ENCODE data around the gene HMGN3. TPM values are rescaled to one million over a fixed set of nuclear protein-coding genes. Genes with fewer than 3 reads are reported as not detected.

The HMGN3 gene
- total RNA-seq, 1 donor from 2014 or later = 148 TPM

- intact Hi-C loops (cut with DNase I) = no loop called here
- DNase-seq = no peak
These were observed 4.4 kb upstream of the HMGN3 start for GRCh38 chr6:79238919-79239318.

GRCh38 chr6:79236711-79237110, 2.2 kb upstream of the HMGN3 start:
- ATAC-seq (ENCODE audit: poor library complexity) (no peak), DNase-seq (no peak)
- intact Hi-C loops (cut with DNase I) = no loop called here

More at GRCh38 chr6:79238919-79239318, 4.4 kb upstream of the HMGN3 start:
- ATAC-seq (ENCODE audit: poor library complexity) = no peak

- DNase-seq (peak; percentile 94), ATAC-seq (ENCODE audit: poor library complexity) (peak; percentile 96)
- intact Hi-C loops (cut with DNase I) = loop anchor here (5.0 kb wide), 1 partner anchor 156 kb away; the partner anchor contains the start of gene PHIP
These were observed 802 bp downstream of the HMGN3 start for GRCh38 chr6:79233611-79234149.

GRCh38 chr6:79232696-79233462, 1.6 kb downstream of the HMGN3 start:
- DNase-seq = no peak
- intact Hi-C loops (cut with DNase I) = loop anchor here (5.0 kb wide), 1 partner anchor 156 kb away; the partner anchor contains the start of gene PHIP
- no peak for ATAC-seq (ENCODE audit: poor library complexity)

- intact Hi-C loops (cut with DNase I) = loop anchor here (5.0 kb wide), 1 partner anchor 154 kb away; the partner anchor contains the start of gene PHIP
- no peak for ATAC-seq (ENCODE audit: poor library complexity)
- no peak for DNase-seq
These were observed 2.8 kb downstream of the HMGN3 start for GRCh38 chr6:79231666-79232065.

GRCh38 chr6:79231101-79231500, 3.4 kb downstream of the HMGN3 start:
- DNase-seq (no peak), ATAC-seq (ENCODE audit: poor library complexity) (no peak)

GRCh38 chr6:79230149-79230548, 4.3 kb downstream of the HMGN3 start:
- no peak for DNase-seq
- ATAC-seq (ENCODE audit: poor library complexity) = no peak
- intact Hi-C loops (cut with DNase I) = loop anchor here (5.0 kb wide), 1 partner anchor 153 kb away; the partner anchor contains the start of gene PHIP

More at GRCh38 chr6:79231101-79231500, 3.4 kb downstream of the HMGN3 start:
- intact Hi-C loops (cut with DNase I) = loop anchor here (5.0 kb wide), 1 partner anchor 154 kb away; the partner anchor contains the start of gene PHIP

- intact Hi-C loops (cut with DNase I) = no loop called here
These were observed 7.0 kb downstream of the HMGN3 start for GRCh38 chr6:79227445-79227844.

GRCh38 chr6:79226660-79227059, 7.8 kb downstream of the HMGN3 start:
- DNase-seq (no peak), ATAC-seq (ENCODE audit: poor library complexity) (no peak)
- intact Hi-C loops (cut with DNase I) = no loop called here

More at GRCh38 chr6:79227445-79227844, 7.0 kb downstream of the HMGN3 start:
- no peak for ATAC-seq (ENCODE audit: poor library complexity)
- no peak for DNase-seq

GRCh38 chr6:79225717-79226599, 8.5 kb downstream of the HMGN3 start:
- no peak for ATAC-seq (ENCODE audit: poor library complexity)
- no peak for DNase-seq
- intact Hi-C loops (cut with DNase I) = no loop called here

GRCh38 chr6:79223611-79224404, 10.7 kb downstream of the HMGN3 start:
- intact Hi-C loops (cut with DNase I) = no loop called here
- DNase-seq (no peak), ATAC-seq (ENCODE audit: poor library complexity) (no peak)

GRCh38 chr6:79215213-79215824, 19.2 kb downstream of the HMGN3 start:
- ATAC-seq (ENCODE audit: poor library complexity) = peak; percentile 37
- no peak for DNase-seq
- intact Hi-C loops (cut with DNase I) = no loop called here

GRCh38 chr6:79212859-79213258, 21.6 kb downstream of the HMGN3 start:
- no peak for ATAC-seq (ENCODE audit: poor library complexity)
- intact Hi-C loops (cut with DNase I) = no loop called here

GRCh38 chr6:79208816-79209215, 25.7 kb downstream of the HMGN3 start:
- intact Hi-C loops (cut with DNase I) = no loop called here
- ATAC-seq (ENCODE audit: poor library complexity) (no peak), DNase-seq (no peak)

More at GRCh38 chr6:79212859-79213258, 21.6 kb downstream of the HMGN3 start:
- DNase-seq = no peak

GRCh38 chr6:79203753-79204253, 30.7 kb downstream of the HMGN3 start:
- intact Hi-C loops (cut with DNase I) = no loop called here
- peak; percentile 66 for ATAC-seq (ENCODE audit: poor library complexity)
- no peak for DNase-seq

- no peak for DNase-seq
- ATAC-seq (ENCODE audit: poor library complexity) = no peak
- intact Hi-C loops (cut with DNase I) = no loop called here
These were observed 31.9 kb downstream of the HMGN3 start for GRCh38 chr6:79202556-79202955.

- no peak for ATAC-seq (ENCODE audit: poor library complexity)
- intact Hi-C loops (cut with DNase I) = no loop called here
These were observed 32.5 kb downstream of the HMGN3 start for GRCh38 chr6:79201983-79202382.

GRCh38 chr6:79201143-79201542, 33.3 kb downstream of the HMGN3 start:
- DNase-seq (no peak), ATAC-seq (ENCODE audit: poor library complexity) (no peak)
- intact Hi-C loops (cut with DNase I) = no loop called here

More at GRCh38 chr6:79201983-79202382, 32.5 kb downstream of the HMGN3 start:
- DNase-seq = no peak
